HEK293 (cell line): ENCODE results near the gene RGS9BP.

Source experiments
- CTCF ChIA-PET: fragments of 350-600 bp; formaldehyde crosslinking; extraction: SDS; loops from one replicate; lab custom pipeline; 2021; ENCODE audit warnings: antibody characterized with exemption; lab: Yijun Ruan, JAX
- POLR2A ChIA-PET: fragments of 300-600 bp; formaldehyde crosslinking; extraction: SDS; loops from one replicate; lab custom pipeline; 2020; ENCODE audit warnings: antibody characterized with exemption, inconsistent platforms; lab: Yijun Ruan, JAX
- H3K27ac ChIP-seq: fragments of 200-500 bp; sonication (Bioruptor generic); 2 replicates; pipeline ENCODE4 v1.5.1; 2014; ENCODE audit warnings: low read depth, low read length, control low read depth, inconsistent platforms; ENCODE audit errors: extremely low read depth
- H3K36me3 ChIP-seq, 2 experiments: fragments of 200-500 bp in 1 of 2; sonication (Bioruptor generic) in 1 of 2; 1 replicate in 1 of 2; 2 replicates in 1 of 2; pipeline ENCODE4 v1.5.1; 2014 to 2017; ENCODE audit warnings: inconsistent platforms in 2 of 2, low read length in 2 of 2; ENCODE audit not compliant: control insufficient read depth in 2 of 2, insufficient read depth in 1 of 2
- H3K4me1 ChIP-seq: fragments of 200-500 bp; sonication (Bioruptor generic); 2 replicates; pipeline ENCODE4 v1.5.1; 2014; ENCODE audit warnings: mild to moderate bottlenecking, low read length, inconsistent platforms; ENCODE audit not compliant: control insufficient read depth, insufficient read depth
- H3K4me3 ChIP-seq: 2 replicates; pipeline ENCODE4 v1.5.1; 2011; ENCODE audit warnings: low read depth, mild to moderate bottlenecking, control low read depth, low read length, moderate library complexity
- H3K9me3 ChIP-seq: fragments of 200-500 bp; sonication (Bioruptor generic); 2 replicates; pipeline ENCODE4 v1.5.1; 2014; ENCODE audit warnings: low read depth, low read length, inconsistent platforms; ENCODE audit not compliant: control insufficient read depth, insufficient read depth
- HOXC10 ChIP-seq: sonication (generic); formaldehyde crosslinking; IDR thresholded peaks from 2 replicates; pipeline ENCODE4 v1.8.1; 2023; ENCODE audit warnings: mild to moderate bottlenecking, missing genetic modification reagents
- RBAK ChIP-seq: fragments of 450-650 bp; formaldehyde crosslinking; IDR thresholded peaks from 2 replicates; pipeline ENCODE4 v1.5.1; 2016; ENCODE audit warnings: missing biosample characterization, missing genetic modification characterization
- REPIN1 ChIP-seq: fragments of 450-650 bp; formaldehyde crosslinking; IDR thresholded peaks from 2 replicates; pipeline ENCODE4 v1.5.1; 2017; ENCODE audit warnings: missing biosample characterization, missing genetic modification characterization, low read depth
- ZBTB21 ChIP-seq: fragments of 450-650 bp; formaldehyde crosslinking; IDR thresholded peaks from 2 replicates; pipeline ENCODE4 v1.5.1; 2017; ENCODE audit warnings: missing biosample characterization, missing genetic modification characterization
- ZFP69B ChIP-seq: fragments of 450-650 bp; formaldehyde crosslinking; IDR thresholded peaks from 2 replicates; pipeline ENCODE4 v1.5.1; 2016; ENCODE audit warnings: missing biosample characterization, missing genetic modification characterization
- ZNF221 ChIP-seq: fragments of 450-650 bp; formaldehyde crosslinking; IDR thresholded peaks from 2 replicates; pipeline ENCODE4 v1.5.1; 2017; ENCODE audit warnings: missing biosample characterization, missing genetic modification characterization, borderline replicate concordance
- ZNF324 ChIP-seq: fragments of 450-650 bp; formaldehyde crosslinking; IDR thresholded peaks from 2 replicates; pipeline ENCODE4 v1.5.1; 2016; ENCODE audit warnings: missing biosample characterization, missing genetic modification characterization
- ZNF404 ChIP-seq: fragments of 450-650 bp; formaldehyde crosslinking; IDR thresholded peaks from 2 replicates; pipeline ENCODE4 v1.5.1; 2017; ENCODE audit warnings: missing biosample characterization, missing genetic modification characterization
- ZNF544 ChIP-seq: fragments of 450-650 bp; formaldehyde crosslinking; IDR thresholded peaks from 2 replicates; pipeline ENCODE4 v1.5.0; 2017; ENCODE audit warnings: missing biosample characterization, missing genetic modification characterization
- ZNF555 ChIP-seq: fragments of 450-650 bp; formaldehyde crosslinking; conservative IDR thresholded peaks from 2 replicates; pipeline ENCODE4 v1.5.1; 2017; ENCODE audit warnings: missing biosample characterization, mild to moderate bottlenecking, missing genetic modification characterization, inconsistent platforms
- ZNF660 ChIP-seq: fragments of 450-650 bp; IDR thresholded peaks from 2 replicates; pipeline ENCODE4 v1.5.1; 2018; ENCODE audit warnings: missing biosample characterization, mild to moderate bottlenecking, missing genetic modification characterization
- ZNF843 ChIP-seq: fragments of 450-650 bp; formaldehyde crosslinking; IDR thresholded peaks from 2 replicates; pipeline ENCODE4 v1.5.1; 2016; ENCODE audit warnings: missing biosample characterization, missing genetic modification characterization
- TF ChIP-seq, protein P1 (sequence below): fragments of 450-650 bp; formaldehyde crosslinking; conservative IDR thresholded peaks from 2 replicates; pipeline ENCODE4 v1.5.1; 2016; ENCODE audit warnings: low read depth, missing biosample characterization, missing genetic modification characterization
- TF ChIP-seq, protein P2 (sequence below): fragments of 450-650 bp; formaldehyde crosslinking; IDR thresholded peaks from 2 replicates; pipeline ENCODE4 v1.5.1; 2016; ENCODE audit warnings: missing biosample characterization, missing genetic modification characterization
- TF ChIP-seq, protein P3 (sequence below): fragments of 450-650 bp; formaldehyde crosslinking; IDR thresholded peaks from 2 replicates; pipeline ENCODE4 v1.5.1; 2017; ENCODE audit warnings: missing biosample characterization, missing genetic modification characterization
- TF ChIP-seq, protein P4 (sequence below): fragments of 450-650 bp; formaldehyde crosslinking; IDR thresholded peaks from 2 replicates; pipeline ENCODE4 v1.5.1; 2016; ENCODE audit warnings: missing biosample characterization, missing genetic modification characterization
- TF ChIP-seq, protein P5 (sequence below): fragments of 450-650 bp; formaldehyde crosslinking; IDR thresholded peaks from 2 replicates; pipeline ENCODE4 v1.5.1; 2016; ENCODE audit warnings: missing biosample characterization, missing genetic modification characterization, borderline replicate concordance
- TF ChIP-seq, protein P6 (sequence below): fragments of 450-650 bp; formaldehyde crosslinking; IDR thresholded peaks from 2 replicates; pipeline ENCODE4 v1.5.1; 2016; ENCODE audit warnings: missing biosample characterization, missing genetic modification characterization
- TF ChIP-seq, protein P7 (sequence below): sonication (generic); formaldehyde crosslinking; IDR thresholded peaks from 2 replicates; pipeline ENCODE4 v1.8.1; 2022; ENCODE audit warnings: mild to moderate bottlenecking, moderate library complexity, missing genetic modification reagents

The RGS9BP gene

DNA sequence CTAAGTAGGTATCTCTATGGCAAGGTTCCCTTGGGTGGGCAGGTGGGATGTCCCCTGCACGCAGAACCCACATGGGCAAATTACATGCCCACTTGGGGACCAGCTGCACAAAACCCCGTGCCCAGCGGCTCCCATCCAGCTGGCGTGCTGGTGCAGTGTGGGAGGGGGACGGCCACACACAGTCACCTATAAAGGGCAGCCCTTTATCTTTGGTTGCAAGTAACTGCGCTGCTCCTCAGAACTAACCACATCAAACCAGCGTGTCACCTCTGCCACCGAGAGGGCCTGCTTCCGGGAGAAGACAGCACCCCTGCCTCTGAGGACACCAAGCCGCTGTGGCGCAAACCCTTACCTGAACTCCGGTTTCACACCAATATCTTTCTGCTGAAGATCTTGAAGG is 32.9 kb upstream of the RGS9BP start (continued):
- TF ChIP-seq, protein P1, sequence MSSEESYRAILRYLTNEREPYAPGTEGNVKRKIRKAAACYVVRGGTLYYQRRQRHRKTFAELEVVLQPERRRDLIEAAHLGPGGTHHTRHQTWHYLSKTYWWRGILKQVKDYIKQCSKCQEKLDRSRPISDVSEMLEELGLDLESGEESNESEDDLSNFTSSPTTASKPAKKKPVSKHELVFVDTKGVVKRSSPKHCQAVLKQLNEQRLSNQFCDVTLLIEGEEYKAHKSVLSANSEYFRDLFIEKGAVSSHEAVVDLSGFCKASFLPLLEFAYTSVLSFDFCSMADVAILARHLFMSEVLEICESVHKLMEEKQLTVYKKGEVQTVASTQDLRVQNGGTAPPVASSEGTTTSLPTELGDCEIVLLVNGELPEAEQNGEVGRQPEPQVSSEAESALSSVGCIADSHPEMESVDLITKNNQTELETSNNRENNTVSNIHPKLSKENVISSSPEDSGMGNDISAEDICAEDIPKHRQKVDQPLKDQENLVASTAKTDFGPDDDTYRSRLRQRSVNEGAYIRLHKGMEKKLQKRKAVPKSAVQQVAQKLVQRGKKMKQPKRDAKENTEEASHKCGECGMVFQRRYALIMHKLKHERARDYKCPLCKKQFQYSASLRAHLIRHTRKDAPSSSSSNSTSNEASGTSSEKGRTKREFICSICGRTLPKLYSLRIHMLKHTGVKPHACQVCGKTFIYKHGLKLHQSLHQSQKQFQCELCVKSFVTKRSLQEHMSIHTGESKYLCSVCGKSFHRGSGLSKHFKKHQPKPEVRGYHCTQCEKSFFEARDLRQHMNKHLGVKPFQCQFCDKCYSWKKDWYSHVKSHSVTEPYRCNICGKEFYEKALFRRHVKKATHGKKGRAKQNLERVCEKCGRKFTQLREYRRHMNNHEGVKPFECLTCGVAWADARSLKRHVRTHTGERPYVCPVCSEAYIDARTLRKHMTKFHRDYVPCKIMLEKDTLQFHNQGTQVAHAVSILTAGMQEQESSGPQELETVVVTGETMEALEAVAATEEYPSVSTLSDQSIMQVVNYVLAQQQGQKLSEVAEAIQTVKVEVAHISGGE (tag by site-specific recombination) = no peak
- TF ChIP-seq RBAK (tag by site-specific recombination) (no peak), ZNF660 (tag by site-specific recombination) (no peak), ZNF324 (tag by site-specific recombination) (no peak), ZNF544 (tag by site-specific recombination) (no peak), ZNF843 (tag by site-specific recombination) (no peak), ZFP69B (tag by site-specific recombination) (no peak)
- TF ChIP-seq, protein P2, sequence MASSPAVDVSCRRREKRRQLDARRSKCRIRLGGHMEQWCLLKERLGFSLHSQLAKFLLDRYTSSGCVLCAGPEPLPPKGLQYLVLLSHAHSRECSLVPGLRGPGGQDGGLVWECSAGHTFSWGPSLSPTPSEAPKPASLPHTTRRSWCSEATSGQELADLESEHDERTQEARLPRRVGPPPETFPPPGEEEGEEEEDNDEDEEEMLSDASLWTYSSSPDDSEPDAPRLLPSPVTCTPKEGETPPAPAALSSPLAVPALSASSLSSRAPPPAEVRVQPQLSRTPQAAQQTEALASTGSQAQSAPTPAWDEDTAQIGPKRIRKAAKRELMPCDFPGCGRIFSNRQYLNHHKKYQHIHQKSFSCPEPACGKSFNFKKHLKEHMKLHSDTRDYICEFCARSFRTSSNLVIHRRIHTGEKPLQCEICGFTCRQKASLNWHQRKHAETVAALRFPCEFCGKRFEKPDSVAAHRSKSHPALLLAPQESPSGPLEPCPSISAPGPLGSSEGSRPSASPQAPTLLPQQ (tag by site-specific recombination) = no peak
- TF ChIP-seq, protein P3, sequence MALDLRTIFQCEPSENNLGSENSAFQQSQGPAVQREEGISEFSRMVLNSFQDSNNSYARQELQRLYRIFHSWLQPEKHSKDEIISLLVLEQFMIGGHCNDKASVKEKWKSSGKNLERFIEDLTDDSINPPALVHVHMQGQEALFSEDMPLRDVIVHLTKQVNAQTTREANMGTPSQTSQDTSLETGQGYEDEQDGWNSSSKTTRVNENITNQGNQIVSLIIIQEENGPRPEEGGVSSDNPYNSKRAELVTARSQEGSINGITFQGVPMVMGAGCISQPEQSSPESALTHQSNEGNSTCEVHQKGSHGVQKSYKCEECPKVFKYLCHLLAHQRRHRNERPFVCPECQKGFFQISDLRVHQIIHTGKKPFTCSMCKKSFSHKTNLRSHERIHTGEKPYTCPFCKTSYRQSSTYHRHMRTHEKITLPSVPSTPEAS = no peak

DNA sequence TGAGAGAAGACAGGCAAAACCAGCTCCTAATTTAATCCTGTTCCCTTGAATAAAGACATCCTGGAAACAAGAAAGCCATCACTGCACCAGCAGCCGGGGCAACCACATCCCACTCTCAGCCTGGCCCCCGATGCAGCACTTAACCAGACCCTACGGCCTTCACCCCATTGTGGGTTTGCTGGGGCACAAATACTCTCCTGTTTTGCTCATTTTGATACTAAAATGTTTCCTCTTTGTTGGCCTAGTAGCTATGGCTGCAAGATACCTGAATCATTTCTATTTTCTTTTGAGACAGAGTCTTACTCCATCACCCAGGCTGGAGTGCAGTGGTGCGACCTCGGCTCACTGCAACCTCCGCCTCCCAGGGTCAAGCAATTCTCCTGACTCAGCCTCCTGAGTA is 29.1 kb upstream of the RGS9BP start:
- POLR2A ChIA-PET = no interaction called here
- Histone ChIP-seq H3K36me3 (peaks cover 64 to 94% of the 10 kb centered on the region in 2 experiments), H3K27ac (no peak overlapping the region), H3K4me1 (peaks cover under 1% of the 10 kb centered on the region), H3K4me3 (no peak overlapping the region)
- TF ChIP-seq, protein P4, sequence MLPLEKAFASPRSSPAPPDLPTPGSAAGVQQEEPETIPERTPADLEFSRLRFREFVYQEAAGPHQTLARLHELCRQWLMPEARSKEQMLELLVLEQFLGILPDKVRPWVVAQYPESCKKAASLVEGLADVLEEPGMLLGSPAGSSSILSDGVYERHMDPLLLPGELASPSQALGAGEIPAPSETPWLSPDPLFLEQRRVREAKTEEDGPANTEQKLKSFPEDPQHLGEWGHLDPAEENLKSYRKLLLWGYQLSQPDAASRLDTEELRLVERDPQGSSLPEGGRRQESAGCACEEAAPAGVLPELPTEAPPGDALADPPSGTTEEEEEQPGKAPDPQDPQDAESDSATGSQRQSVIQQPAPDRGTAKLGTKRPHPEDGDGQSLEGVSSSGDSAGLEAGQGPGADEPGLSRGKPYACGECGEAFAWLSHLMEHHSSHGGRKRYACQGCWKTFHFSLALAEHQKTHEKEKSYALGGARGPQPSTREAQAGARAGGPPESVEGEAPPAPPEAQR = no peak
- TF ChIP-seq REPIN1 (tag by site-specific recombination) (no peak), ZNF555 (no peak), ZNF404 (no peak), ZNF221 (no peak), ZBTB21 (no peak), ZNF843 (tag by site-specific recombination) (no peak), HOXC10 (no peak)
- TF ChIP-seq, protein P5, sequence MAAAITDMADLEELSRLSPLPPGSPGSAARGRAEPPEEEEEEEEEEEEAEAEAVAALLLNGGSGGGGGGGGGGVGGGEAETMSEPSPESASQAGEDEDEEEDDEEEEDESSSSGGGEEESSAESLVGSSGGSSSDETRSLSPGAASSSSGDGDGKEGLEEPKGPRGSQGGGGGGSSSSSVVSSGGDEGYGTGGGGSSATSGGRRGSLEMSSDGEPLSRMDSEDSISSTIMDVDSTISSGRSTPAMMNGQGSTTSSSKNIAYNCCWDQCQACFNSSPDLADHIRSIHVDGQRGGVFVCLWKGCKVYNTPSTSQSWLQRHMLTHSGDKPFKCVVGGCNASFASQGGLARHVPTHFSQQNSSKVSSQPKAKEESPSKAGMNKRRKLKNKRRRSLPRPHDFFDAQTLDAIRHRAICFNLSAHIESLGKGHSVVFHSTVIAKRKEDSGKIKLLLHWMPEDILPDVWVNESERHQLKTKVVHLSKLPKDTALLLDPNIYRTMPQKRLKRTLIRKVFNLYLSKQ (tag by site-specific recombination) = no peak
- TF ChIP-seq, protein P6, sequence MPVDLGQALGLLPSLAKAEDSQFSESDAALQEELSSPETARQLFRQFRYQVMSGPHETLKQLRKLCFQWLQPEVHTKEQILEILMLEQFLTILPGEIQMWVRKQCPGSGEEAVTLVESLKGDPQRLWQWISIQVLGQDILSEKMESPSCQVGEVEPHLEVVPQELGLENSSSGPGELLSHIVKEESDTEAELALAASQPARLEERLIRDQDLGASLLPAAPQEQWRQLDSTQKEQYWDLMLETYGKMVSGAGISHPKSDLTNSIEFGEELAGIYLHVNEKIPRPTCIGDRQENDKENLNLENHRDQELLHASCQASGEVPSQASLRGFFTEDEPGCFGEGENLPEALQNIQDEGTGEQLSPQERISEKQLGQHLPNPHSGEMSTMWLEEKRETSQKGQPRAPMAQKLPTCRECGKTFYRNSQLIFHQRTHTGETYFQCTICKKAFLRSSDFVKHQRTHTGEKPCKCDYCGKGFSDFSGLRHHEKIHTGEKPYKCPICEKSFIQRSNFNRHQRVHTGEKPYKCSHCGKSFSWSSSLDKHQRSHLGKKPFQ (tag by site-specific recombination) = no peak
- TF ChIP-seq, protein P7, sequence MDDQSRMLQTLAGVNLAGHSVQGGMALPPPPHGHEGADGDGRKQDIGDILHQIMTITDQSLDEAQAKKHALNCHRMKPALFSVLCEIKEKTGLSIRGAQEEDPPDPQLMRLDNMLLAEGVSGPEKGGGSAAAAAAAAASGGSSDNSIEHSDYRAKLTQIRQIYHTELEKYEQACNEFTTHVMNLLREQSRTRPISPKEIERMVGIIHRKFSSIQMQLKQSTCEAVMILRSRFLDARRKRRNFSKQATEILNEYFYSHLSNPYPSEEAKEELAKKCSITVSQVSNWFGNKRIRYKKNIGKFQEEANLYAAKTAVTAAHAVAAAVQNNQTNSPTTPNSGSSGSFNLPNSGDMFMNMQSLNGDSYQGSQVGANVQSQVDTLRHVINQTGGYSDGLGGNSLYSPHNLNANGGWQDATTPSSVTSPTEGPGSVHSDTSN (CRISPR knock-in tag) = no peak
- TF ChIP-seq, all 188 proteins: peak for 0
- no peaks in the 10 kb centered on the region; the same call in 1 of the 2 replicates for H3K9me3 ChIP-seq
- CTCF ChIA-PET = interaction anchor here (0.6 to 1.0 kb wide), 2 partner anchors 29 to 47 kb away, joined by 3 to 5 read pairs; partner anchors contain the start of gene ANKRD27
